Fibroblast of peridontal ligament (primary cell): ENCODE data around the gene SPCS2.
A peak's percentile ranks its signal among the peaks of the same experiment; 100 is the strongest.
"Not testable (repeated sequence)": the region's sequence is repeated elsewhere in the genome, so short reads cannot be mapped to it uniquely, and the experiment has no call there.

Experiments
- DNase-seq: peaks from one replicate; pipeline ENCODE4 v3.0.0-alpha.2; 2010; ENCODE audit errors: extremely low read depth

SPCS2 gene

DNA sequence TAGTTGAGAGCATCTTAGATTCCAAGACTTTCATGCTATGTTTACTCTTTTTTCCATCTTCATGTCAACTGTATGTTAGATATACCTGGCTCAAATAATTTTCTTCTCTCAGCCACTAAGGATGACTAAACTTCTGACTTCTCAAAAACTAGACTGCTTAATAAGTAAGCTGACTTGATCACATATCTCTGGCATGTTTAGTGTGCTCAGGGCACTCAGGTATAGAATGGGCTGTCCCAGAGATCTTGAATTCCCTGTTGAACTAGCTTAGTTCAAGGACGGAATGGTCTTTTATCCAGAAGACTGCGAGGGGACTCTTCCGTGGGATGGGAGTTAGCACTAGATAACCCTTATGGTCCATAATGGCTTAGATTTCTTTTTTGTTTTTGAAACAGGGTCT, 52.6 kb downstream of the SPCS2 start:
- no peak for DNase-seq

DNA sequence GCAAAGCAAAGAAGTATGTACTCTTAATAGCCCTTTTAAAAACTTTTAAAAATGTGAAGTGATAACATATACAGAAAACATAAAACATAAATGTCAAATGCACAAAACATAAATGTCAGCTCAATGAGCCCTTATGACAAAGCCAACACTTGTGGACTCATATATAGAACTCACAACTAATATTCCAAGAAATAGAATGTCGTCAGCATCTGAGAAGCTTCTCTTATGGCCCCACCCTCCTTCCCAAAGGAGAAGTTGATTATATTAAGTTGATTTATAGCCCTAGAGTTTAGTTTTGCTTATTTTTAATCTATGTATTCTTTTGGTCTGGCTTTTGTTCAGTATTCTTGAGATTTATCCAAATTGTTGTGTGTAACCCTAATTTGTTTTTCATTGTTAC, 53.5 kb downstream of the SPCS2 start:
- DNase-seq, result no peak

DNA sequence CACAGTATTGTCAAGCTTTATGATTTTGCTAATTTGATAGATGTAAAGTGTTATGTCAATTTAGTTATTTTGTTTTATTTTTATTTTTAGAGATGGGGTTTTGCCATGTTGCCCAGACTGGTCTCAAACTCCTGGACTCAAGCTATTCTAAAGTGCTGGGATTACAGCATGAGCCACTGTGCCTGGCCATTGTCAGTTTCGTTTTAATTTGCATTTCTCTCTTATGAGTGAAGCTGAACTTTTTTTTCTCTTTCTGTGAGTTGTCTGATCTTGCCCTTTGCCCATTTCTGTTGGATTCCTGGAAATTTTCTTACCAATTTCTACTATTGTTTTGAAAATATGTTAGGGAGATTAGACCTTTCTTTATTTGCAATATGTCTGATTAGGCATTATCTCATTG, 55.1 kb downstream of the SPCS2 start:
- no peak for DNase-seq

DNA sequence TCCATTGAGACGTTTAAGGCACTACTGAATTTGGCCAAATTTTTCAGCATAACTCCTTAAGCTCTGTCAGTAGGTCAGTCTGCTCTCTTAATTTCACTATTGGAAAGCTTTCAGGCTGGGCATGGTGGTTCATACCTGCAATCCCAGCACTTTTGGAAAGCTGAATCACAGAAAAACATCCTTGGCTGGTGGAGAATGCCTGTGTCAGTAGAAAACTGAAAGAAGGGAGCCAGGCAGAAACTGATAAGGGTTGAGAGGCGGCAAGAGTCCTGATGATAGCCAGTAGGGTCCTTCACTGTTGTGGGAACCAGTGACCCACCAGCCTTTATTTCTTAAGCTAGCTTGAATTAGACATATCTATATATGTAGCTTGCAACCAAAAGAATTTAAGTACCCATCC, 62.3 kb downstream of the SPCS2 start:
- no peak for DNase-seq

DNA sequence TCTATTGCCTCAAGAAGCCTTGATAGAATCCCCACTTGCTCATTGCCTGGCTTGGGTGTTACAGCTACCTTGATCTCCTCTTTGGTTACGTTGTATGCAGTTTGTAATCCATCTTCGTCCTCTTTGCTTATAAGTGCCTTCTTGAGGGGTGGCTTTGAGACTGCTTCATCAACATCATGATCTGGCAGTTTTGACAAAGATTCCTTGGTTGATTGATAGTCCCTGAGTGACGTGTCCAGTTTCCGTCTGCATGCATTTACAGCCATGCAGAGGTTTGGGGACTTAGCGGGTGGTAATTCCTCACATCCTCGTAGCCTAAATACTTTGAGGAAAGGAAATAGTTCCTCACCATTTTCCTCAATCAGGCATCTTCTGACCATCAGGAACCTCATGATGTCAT, 62.8 kb downstream of the SPCS2 start:
- DNase-seq, result no peak

DNA sequence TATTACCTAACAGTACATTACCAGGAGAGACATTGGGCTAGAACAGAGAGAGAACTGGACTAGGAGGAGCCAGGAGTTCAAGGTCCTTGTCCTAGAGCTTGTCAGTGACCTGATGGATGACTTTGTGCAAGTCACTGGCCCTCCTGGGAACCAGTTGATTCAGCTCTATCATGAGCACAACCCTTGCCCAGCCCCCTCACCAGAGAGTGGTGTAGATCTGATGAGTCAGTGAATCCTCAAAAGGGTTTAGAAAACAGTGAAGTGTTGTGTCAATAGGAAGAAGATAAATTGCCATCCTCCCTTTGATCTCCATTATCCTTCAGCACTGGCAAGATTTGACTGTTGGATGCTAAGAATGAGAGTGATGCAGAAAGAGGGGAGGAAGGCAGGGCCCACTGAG, 64.0 kb downstream of the SPCS2 start:
- no peak for DNase-seq

DNA sequence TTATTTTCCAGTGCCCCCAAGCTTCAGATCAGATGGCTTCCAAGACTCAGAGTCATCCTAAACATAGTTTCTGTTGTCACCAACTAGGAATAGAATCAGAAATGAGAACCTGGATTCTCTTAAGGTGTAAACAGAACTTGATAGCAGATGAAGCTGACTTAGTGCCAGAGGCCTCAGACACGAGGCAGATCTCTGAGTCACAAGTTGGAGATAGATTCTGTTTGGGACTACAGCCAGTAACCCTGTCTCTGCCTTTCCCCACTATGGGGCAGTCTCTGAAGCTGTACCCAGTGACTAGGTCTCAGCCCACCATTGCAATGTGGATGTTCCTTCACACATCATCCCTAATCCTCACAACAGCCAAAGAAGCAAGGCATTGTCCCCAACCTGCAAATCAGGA, 65.1 kb downstream of the SPCS2 start:
- DNase-seq, result peak; percentile 74

DNA sequence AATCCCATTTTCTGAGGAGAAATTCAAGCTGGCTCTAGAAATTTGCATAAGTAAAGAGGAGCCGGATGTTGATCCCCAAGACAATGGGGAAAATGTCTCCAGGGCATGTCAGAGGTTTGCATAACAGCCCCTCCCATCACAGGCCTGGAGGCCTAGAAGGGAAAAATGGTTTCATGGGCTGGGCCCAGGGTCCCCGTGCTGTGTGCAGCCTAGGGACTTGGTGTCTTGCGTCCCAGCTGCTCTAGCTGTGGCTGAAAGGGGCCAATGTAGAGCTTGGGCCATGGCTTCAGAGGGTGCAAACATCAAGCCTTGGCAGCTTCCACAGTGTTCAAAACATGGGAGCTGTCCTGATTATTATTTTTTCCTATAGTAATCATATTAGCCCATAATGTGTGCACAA, 70.1 kb downstream of the SPCS2 start:
- DNase-seq, result not testable (repeated sequence)

DNA sequence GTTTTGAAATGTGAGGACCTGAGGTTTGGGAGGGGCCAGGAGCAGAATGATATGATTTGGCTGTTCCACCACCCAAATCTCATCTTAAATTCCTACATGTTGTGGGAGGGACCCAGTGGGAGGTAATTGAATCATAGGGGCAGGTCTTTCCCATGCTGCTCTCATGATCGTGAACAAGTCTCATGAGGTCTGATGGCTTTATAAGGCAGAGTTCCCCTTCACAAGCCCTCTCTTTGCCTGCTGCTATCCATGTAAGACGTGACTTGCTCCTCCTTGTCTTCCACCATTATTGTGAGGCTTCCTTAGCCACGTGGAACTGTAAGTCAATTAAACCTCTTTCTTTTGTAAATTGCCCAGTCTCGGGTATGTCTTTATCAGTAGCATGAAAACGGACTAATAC, 71.3 kb downstream of the SPCS2 start:
- not testable (repeated sequence) for DNase-seq

DNA sequence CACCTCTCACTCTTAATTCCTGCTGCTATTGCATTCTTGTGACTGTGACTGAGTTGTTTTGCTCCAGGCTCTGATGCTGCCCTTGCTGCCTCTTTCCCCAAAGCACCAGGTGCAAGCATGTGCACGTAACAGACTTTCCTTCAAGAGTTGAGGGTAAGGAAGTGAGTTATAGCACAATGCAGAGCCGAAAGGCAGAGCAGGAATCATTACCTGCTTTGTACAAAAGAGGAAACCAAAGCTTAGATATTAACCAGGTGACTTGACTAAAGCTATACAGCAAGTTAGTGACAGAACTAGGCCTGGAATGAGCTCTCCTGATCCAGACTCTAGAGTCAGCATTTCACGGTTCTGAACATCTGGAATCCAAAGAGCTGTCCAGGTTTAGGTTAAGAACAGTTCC, 73.2 kb downstream of the SPCS2 start:
- DNase-seq, result no peak

DNA sequence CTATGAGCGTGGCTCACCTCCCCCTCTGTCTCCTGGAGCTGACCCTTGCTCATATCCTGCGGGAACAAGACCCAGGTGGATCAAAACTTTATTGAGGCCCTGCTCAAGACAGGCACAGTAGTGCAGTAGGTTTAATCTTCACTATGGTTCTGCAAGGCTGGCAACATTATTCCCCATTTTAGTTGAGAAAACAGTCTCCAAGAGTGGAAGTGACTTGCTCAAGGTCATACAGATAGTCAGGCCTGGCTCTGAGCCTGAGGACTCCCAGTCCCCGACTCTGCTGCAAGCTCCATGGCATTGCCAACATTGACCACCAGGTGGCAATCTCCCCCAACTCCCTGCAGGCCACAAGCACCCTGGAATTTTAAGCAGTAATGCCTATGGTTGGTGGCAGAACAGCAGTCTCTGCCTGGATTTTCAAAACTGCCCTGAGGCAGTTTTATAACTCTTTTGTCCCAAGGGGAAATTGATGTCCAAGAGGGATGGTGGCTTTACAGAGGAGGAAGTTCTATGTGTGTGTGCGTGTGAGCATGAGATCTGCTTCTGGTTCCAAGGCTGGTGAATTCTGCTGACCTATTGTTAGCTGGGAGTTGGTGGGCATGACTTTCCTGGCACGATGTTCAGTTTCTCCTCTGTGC, 73.8 kb downstream of the SPCS2 start:
- DNase-seq, result peak; percentile 86

DNA sequence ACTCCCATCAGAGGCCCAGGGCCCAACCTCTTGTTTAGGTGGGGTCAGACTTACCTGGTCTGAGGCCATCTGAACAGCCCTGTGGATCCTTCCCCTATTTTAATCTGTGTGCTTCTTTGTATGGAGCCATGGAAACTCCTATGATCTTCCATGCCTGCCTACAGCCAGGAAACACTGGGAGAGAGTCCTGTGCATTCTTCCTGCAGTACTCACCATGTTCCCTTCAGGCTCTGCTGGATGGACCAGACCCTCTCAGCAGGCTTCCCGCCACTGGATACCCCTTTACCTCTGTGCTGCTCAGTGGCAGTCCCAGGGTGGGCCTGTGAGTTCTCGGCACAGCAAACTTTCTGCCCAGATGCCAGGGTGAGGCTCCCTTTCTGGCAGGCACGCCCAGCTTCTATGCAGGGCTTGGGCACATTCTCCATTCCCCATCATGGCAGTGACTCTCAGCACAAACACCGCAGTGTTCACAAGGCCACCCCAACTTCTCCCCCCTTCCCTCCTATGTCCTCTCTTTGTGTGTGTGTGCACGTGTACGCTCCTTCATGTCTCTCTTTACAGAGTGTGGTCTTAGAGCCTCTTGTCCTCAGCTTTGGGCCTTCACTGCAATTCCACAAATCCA, 74.5 kb downstream of the SPCS2 start:
- no peak for DNase-seq

DNA sequence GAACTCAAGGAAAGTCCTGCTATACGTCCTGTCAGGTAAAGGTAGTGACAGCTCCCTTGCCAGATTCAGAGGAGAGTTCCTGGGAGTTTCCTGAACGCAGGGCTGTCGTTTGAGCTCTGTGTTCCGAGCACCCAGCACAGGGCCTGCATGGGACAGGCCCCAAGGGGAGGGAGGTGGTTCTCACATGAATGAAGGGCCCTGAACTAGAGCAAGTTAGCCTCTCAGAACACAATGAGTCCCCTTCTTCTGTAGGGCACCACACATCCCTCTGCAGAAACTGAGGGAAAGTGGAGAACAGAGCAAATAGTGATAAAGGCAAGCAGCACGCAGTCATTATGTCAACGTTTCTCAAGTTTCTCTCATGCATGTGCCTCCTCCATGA, 75.0 kb downstream of the SPCS2 start:
- DNase-seq, result no peak

DNA sequence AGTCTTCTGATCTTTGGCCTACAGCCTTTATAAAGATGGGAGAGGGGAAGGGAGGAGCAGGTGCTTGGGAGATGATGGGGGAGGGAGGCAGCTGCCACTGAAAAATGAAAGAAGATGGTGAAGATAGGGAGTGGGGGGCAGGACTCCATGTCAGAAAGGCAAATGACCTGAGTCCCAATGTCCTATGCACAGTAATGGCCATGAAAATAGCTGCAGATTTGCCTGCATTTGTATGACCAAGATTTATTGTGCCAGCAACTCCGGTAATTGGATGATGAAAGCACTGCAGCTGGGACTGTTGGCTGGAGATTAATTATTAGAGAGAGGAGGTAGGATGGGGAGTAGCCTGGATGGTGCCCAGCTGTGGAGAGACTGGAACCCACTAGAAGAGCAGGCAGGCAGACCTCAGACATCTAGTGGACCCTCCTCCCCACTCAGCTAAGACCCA, 75.7 kb downstream of the SPCS2 start:
- no peak for DNase-seq

DNA sequence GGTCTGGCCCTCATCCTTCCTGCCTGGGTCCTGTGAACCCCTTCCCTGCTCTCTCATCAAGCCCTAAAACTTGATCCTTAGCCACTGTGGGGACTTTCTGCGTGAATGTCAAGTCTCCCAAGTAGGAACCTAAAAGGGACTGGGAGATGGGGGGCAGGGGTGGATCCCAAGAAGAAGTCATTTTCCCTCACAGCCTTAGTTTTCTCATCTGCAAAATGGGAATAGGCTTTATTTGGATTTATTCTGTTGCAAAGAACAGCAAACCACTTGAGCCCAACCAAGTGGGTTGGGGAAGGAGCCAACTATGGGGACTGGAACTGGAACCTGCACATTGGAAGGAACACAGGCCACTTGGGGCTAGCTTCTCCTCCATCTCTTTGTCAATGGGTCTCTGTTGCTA, 76.5 kb downstream of the SPCS2 start:
- no peak for DNase-seq

DNA sequence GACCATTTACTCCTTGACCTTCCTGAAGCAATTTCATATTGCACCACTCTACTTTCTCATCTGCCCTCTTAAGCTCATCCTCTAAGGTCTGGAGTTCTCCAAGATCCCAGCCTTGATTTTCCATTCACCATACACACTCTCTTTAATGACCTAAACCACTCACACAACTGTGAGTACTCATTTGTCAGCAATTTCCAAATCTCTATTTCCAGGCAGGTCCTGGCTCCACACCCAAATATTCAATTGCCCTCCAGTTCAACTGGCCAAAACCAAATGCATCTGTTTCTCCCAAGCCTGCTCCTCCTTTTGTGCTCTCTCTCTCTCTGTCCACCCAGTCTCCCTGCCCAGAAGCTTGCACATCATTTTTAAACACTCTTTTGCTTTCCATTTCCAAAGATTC, 79.3 kb downstream of the SPCS2 start:
- peak; percentile 61 for DNase-seq
